Measurements from ENCODE around the gene FAM3D.

Gene FAM3D

DNA sequence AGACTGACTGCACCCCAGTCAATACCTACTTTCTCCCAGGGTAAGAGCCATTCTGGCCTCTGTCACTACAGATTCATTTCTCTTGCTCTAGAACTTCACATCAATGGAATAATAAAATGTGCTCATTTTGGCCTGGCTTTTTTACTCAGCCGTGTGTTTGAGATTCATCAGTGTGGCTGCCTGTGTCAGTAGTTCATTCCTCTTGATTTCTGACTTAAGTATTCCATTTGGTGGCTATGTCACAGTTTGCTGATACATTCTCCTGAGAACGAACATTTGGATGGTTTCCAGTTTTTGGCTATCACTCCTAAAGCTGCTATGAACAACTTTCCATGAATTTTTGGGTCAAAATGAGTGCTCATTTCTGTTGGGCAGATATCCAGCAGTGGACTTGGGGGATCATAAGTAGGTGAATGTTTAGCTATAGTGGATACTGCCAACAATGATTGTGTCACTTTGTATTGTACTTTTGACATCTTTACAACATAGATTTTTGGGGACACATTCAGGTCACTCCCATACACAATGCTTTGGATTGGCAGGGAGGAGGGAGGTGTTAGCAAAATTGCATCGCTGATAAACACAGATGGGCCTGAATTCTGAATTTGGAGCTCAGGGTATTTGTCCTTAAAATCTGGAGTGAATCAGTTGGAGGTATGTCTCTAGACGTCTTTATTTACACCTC lies 69.6 kb downstream of the FAM3D start (continued):
- TF ChIP-seq ZBTB11 (tag by site-specific recombination; conservative IDR thresholded peaks at IDR 0.05; ENCODE audit: low read depth) (no peak), ZSCAN18 (tag by site-specific recombination; IDR thresholded peaks at IDR 0.05) (no peak)

DNA sequence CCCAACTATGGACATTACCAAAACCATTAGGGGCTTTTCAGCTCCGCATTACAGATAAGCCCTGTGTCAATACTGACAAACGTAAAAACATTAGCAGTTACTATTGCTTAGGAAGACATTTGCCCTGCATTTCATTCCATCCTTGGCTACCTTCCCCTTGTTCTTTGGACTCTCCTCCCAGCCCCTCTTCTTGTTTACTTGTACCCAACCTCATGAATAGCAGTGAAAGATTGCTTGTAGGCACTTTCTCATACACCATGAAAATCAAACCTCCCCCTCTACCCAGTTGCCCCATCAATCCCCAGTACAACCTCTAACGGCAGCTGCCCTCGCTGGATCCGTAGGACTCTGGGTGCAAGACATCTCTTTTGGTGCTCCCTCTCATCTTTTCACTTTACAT lies 72.5 kb downstream of the FAM3D start:
- Histone ChIP-seq H3K27ac (ENCODE audit: extremely low read depth, low read depth, low read length) (no peak overlapping the region), H3K4me3 (ENCODE audit: low read depth, low read length) (no peak overlapping the region), H3K4me1 (ENCODE audit: control insufficient read depth, insufficient read depth, low read length) (no peaks in the 10 kb centered on the region), H3K36me3 (ENCODE audit: control insufficient read depth in 2 of 2, insufficient read depth in 1 of 2, low read length in 2 of 2) (no peaks in the 10 kb centered on the region), H3K9me3 (ENCODE audit: control insufficient read depth, insufficient read depth, low read depth, low read length) (no peaks in the 10 kb centered on the region)
- CTCF ChIA-PET = no interaction called here
- POLR2A ChIA-PET = no interaction called here
- TF ChIP-seq ZNF558 (tag by site-specific recombination; IDR thresholded peaks at IDR 0.05) (no peak), ZNF600 (tag by site-specific recombination; IDR thresholded peaks at IDR 0.05) (no peak), ZNF777 (tag by site-specific recombination; IDR thresholded peaks at IDR 0.05; ENCODE audit: borderline replicate concordance) (no peak)
- TF ChIP-seq, protein P1, sequence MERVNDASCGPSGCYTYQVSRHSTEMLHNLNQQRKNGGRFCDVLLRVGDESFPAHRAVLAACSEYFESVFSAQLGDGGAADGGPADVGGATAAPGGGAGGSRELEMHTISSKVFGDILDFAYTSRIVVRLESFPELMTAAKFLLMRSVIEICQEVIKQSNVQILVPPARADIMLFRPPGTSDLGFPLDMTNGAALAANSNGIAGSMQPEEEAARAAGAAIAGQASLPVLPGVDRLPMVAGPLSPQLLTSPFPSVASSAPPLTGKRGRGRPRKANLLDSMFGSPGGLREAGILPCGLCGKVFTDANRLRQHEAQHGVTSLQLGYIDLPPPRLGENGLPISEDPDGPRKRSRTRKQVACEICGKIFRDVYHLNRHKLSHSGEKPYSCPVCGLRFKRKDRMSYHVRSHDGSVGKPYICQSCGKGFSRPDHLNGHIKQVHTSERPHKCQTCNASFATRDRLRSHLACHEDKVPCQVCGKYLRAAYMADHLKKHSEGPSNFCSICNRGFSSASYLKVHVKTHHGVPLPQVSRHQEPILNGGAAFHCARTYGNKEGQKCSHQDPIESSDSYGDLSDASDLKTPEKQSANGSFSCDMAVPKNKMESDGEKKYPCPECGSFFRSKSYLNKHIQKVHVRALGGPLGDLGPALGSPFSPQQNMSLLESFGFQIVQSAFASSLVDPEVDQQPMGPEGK (tag by site-specific recombination; IDR thresholded peaks at IDR 0.05) = no peak

- Histone ChIP-seq H3K27ac (ENCODE audit: extremely low read depth, low read depth, low read length) (no peak overlapping the region), H3K4me1 (ENCODE audit: control insufficient read depth, insufficient read depth, low read length) (no peaks in the 10 kb centered on the region), H3K9me3 (ENCODE audit: control insufficient read depth, insufficient read depth, low read depth, low read length) (no peaks in the 10 kb centered on the region), H3K4me3 (ENCODE audit: low read depth, low read length) (no peak overlapping the region), H3K36me3 (ENCODE audit: control insufficient read depth in 2 of 2, insufficient read depth in 1 of 2, low read length in 2 of 2) (no peaks in the 10 kb centered on the region)
- ChIA-PET CTCF (interaction anchor here (0.7 to 1.1 kb wide), 2 partner anchors 12 to 22 kb away, joined by 3 to 7 read pairs; no protein-coding TSS in a partner anchor), POLR2A (no interaction called here)
- no peak for TF ChIP-seq ZNF837 (tag by site-specific recombination; IDR thresholded peaks at IDR 0.05)
- no peak for TF ChIP-seq ZNF792 (tag by site-specific recombination; IDR thresholded peaks at IDR 0.05)
- no peak for TF ChIP-seq SCRT2 (tag by site-specific recombination; IDR thresholded peaks at IDR 0.05)
- TF ChIP-seq ZNF48 (tag by site-specific recombination; IDR thresholded peaks at IDR 0.05) = no peak
- TF ChIP-seq ZNF140 (tag by site-specific recombination; IDR thresholded peaks at IDR 0.05) = no peak
- no peak for TF ChIP-seq ZNF266 (tag by site-specific recombination; IDR thresholded peaks at IDR 0.05; ENCODE audit: low read depth)
- no peak for TF ChIP-seq ZNF426 (tag by site-specific recombination; IDR thresholded peaks at IDR 0.05)
- no peak for TF ChIP-seq ZNF311 (tag by site-specific recombination; IDR thresholded peaks at IDR 0.05; ENCODE audit: borderline replicate concordance)
- TF ChIP-seq ZNF571 (tag by site-specific recombination; IDR thresholded peaks at IDR 0.05) = no peak
- TF ChIP-seq IKZF3 (tag by site-specific recombination; IDR thresholded peaks at IDR 0.05) = no peak
- no peak for TF ChIP-seq ZNF121 (tag by site-specific recombination; IDR thresholded peaks at IDR 0.05)
- TF ChIP-seq ZNF169 (tag by site-specific recombination; IDR thresholded peaks at IDR 0.05) = no peak
- TF ChIP-seq GFI1B (tag by site-specific recombination; IDR thresholded peaks at IDR 0.05) = no peak
- TF ChIP-seq, protein P2, sequence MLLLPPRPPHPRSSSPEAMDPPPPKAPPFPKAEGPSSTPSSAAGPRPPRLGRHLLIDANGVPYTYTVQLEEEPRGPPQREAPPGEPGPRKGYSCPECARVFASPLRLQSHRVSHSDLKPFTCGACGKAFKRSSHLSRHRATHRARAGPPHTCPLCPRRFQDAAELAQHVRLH (tag by site-specific recombination; IDR thresholded peaks at IDR 0.05) = no peak
- no peak for TF ChIP-seq ZNF292 (tag by site-specific recombination; IDR thresholded peaks at IDR 0.05; ENCODE audit: borderline replicate concordance, low read depth)
Observed at GRCh38 chr3:58591517-58592510, 74.8 kb downstream of the FAM3D start.
